SK-N-SH treated with all-trans-retinoic acid at 6 μM for 48 hours (cell line): ENCODE measurements around the gene ZNF557.

Experiments
- ARNTL ChIP-seq: fragments of 450-650 bp; formaldehyde crosslinking; IDR thresholded peaks from 2 replicates; pipeline ENCODE4 v1.5.0; 2020; ENCODE audit warnings: low read depth, mild to moderate bottlenecking, moderate library complexity, borderline replicate concordance
- ISL1 ChIP-seq: fragments of 250-450 bp; sonication (Bioruptor Pico); IDR thresholded peaks from 2 replicates; pipeline ENCODE4 v2.1.2; 2022; ENCODE audit warnings: mild to moderate bottlenecking, moderate library complexity
- OSR1 ChIP-seq: fragments of 250-450 bp; sonication (Bioruptor Pico); IDR thresholded peaks from 2 replicates; pipeline ENCODE4 v1.8.0; 2022; ENCODE audit warnings: moderate library complexity, mild to moderate bottlenecking, inconsistent platforms
- RARB ChIP-seq: fragments of 250-450 bp; sonication (Bioruptor Pico); IDR thresholded peaks from 2 replicates; pipeline ENCODE4 v1.8.0; 2021; ENCODE audit warnings: mild to moderate bottlenecking, moderate library complexity
- TCF4 ChIP-seq: fragments of 250-450 bp; sonication (Bioruptor Pico); IDR thresholded peaks from 2 replicates; pipeline ENCODE4 v1.8.0; 2021; ENCODE audit warnings: mild to moderate bottlenecking, moderate library complexity, borderline replicate concordance
- ZFP3 ChIP-seq: fragments of 250-450 bp; sonication (Bioruptor Pico); IDR thresholded peaks from 2 replicates; pipeline ENCODE4 v1.5.0; 2020; ENCODE audit warnings: mild to moderate bottlenecking, moderate library complexity
- ZNF565 ChIP-seq: fragments of 450-650 bp; formaldehyde crosslinking; conservative IDR thresholded peaks from 2 replicates; pipeline ENCODE4 v1.5.0; 2020; ENCODE audit warnings: low read depth, mild to moderate bottlenecking, moderate library complexity
- ZNF8 ChIP-seq: fragments of 450-650 bp; formaldehyde crosslinking; IDR thresholded peaks from 2 replicates; pipeline ENCODE4 v1.5.0; 2020; ENCODE audit warnings: mild to moderate bottlenecking, moderate library complexity
- TF ChIP-seq, protein P1 (sequence below): fragments of 250-450 bp; sonication (Bioruptor Pico); IDR thresholded peaks from 2 replicates; pipeline ENCODE4 v1.8.0; 2020; ENCODE audit warnings: mild to moderate bottlenecking, moderate library complexity, borderline replicate concordance

DNA sequence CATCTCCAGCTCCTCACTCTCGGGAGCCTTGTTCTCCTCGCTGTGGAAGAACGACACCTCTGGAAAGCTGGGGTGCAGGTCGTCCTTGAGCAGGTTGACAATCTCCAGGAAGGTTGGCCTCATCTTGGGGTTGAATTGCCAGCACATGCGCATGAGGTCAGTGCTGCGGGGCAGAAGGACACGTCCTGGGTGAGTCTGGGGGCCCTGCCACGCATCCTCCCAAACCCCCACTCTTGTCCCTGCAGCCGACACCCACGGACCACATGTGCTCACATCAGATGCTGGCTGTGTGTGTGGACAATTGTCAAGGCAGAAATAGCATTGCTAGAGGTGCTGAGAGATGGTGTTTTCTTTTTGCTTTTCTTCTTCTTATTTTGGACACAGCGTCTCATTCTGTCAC, 47.7 kb downstream of the ZNF557 start:
- TF ChIP-seq, protein P1, sequence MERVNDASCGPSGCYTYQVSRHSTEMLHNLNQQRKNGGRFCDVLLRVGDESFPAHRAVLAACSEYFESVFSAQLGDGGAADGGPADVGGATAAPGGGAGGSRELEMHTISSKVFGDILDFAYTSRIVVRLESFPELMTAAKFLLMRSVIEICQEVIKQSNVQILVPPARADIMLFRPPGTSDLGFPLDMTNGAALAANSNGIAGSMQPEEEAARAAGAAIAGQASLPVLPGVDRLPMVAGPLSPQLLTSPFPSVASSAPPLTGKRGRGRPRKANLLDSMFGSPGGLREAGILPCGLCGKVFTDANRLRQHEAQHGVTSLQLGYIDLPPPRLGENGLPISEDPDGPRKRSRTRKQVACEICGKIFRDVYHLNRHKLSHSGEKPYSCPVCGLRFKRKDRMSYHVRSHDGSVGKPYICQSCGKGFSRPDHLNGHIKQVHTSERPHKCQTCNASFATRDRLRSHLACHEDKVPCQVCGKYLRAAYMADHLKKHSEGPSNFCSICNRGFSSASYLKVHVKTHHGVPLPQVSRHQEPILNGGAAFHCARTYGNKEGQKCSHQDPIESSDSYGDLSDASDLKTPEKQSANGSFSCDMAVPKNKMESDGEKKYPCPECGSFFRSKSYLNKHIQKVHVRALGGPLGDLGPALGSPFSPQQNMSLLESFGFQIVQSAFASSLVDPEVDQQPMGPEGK = no peak
- TF ChIP-seq RARB (CRISPR knock-in tag) (no peak), ISL1 (no peak), TCF4 (CRISPR knock-in tag) (no peak), ZNF565 (CRISPR knock-in tag) (no peak), ZFP3 (no peak), ARNTL (CRISPR knock-in tag) (no peak), OSR1 (CRISPR knock-in tag) (no peak), ZNF8 (CRISPR knock-in tag) (no peak)
